A549 treated with CORT108297 at 1 μM for 4 hours (cell line): ENCODE data around the gene MAP1LC3A. TPM values are rescaled to one million over a fixed set of nuclear protein-coding genes. Genes with fewer than 3 reads are reported as not detected.

ENCODE experiments used
- total RNA-seq: library from RNA; stranded (reverse); fragments of 200-300 nt; extraction: Qiagen RNA extraction; gene quantifications from 5 replicates; pipeline ENCODE4 v1.2.3, GENCODE V29; 2022

Gene MAP1LC3A
- total RNA-seq = 16.6 to 31.0 TPM (median 26.7 TPM) in 5 replicates

DNA sequence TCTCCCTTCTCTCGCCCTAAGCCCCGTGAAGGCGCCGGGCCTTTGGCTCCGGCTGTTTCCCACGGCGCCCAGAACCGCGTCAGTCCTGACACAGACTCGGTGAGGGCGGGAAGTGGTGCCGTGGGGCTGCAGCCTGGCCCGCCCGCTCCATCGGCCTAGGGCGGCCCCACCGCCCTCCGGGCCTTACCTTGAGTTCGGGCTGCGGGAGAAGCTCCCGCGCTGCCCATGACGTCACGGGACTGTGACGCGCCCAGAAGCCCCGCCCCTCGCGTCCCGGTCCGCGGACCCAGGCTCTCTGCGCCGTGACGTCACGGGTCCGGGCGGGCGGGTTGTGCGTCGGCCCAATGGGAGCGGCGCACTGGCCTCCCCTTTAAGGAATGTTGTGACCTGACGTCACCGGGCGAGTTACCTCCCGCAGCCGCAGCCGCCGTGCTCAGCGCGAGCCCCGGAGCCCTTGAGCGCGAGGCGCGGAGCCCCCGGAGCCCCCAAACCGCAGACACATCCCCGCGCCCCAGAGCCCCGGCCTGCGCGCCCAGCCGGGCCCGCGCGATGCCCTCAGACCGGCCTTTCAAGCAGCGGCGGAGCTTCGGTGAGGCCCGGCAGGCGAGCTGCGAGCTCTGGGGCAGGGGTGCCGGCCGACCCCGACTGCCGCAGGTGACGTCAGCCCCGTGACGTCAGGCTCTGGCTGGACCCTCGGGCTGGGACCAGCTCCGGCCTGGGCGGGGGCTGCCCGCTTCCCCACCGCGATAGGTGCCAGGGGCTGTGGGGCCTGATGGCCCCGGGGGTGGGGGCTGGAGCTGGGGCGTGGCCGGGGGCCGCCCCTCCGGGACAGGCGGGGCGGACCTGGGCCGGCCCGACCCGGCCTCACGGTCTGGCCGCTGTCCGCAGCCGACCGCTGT, at the start of gene MAP1LC3A:
MAP1LC3A (plus strand) TSS at position 399 of the 899 bp plus-strand sequence; CDS start at position 550, 151 bp downstream.

DNA sequence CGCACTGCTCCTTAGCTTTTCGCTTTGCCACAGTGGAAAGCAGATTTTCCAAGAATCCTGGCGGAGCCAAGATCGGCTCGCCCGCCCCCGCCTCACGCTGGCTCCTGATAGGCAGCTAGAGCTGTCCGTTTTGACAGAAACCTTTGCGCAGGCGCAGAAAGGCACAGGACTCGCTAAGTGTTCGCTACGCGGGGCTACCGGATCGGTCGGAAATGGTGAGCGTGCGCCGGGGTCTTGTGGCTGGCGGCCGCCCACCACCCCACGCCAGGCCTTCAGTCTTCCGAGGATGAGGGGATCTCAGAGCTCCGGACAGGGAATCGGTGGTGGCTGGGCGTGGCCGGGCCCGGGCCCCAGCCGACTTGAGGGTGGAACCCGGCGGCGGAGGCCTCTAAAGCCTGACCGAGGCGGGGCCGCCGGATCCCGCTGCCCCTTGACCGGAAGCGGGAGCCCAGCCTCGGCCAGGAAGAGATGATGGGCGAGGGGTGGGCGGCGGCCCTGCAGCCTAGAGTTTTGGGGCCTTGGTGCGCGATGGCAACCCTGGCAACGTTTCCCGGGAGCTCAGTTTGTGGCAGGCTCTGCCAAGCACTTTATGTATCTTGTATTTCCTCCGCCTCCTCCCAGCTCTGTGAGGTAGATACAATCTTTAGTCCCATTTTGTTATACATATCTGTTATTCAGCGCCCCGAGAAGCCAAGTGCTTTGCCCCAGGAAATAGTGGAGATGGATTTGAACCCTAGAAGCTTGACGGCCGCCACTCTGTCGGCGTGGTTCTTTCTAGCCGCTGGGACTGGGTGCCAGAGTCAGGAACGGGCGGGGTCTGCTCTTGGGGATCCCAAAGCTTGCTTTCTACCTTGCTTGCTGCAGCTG, 42.0 kb upstream of the MAP1LC3A start, which contains the start of gene DYNLRB1:
DYNLRB1 (plus strand) TSS at position 176 of the 867 bp plus-strand sequence; CDS start at position 213, 37 bp downstream.

Other genes with a start within 250 kb of the MAP1LC3A start
- gene ITCH, start 195.4 kb upstream of the MAP1LC3A start, total RNA-seq = 21.8 to 33.4 TPM (median 31.1 TPM) in 5 replicates
- gene DYNLRB1, start 42.3 kb upstream of the MAP1LC3A start, total RNA-seq = 227 to 240 TPM (median 231 TPM) in 5 replicates
- 23.3 to 31.6 TPM (median 28.6 TPM) in 5 replicates for gene PIGU, start 118.4 kb downstream of the MAP1LC3A start, total RNA-seq
- gene TP53INP2, start 145.6 kb downstream of the MAP1LC3A start, total RNA-seq = 6.0 to 8.1 TPM (median 6.9 TPM) in 5 replicates